ENCODE measurements around the gene MIA2.
"Not testable (repeated sequence)": the region's sequence is repeated elsewhere in the genome, so short reads cannot be mapped to it uniquely, and the experiment has no call there.

MIA2 gene

GRCh38 chr14:39360316-39360715 lies 126.6 kb downstream of the MIA2 start:
- H3K4me3 ChIP-seq (IDR thresholded peaks at IDR 0.05; ENCODE audit: insufficient read depth, low read depth, low read length) = no peak overlapping the region
- H3K27me3 ChIP-seq (ENCODE audit: insufficient read depth, low read depth) = no peaks in the 10 kb centered on the region
- H3K79me2 ChIP-seq (ENCODE audit: insufficient read depth, low read depth) = no peaks in the 10 kb centered on the region
- no peak overlapping the region for H3K9ac ChIP-seq
- H2AFZ ChIP-seq (ENCODE audit: low read depth) = no peak overlapping the region
- no peak for TF ChIP-seq CTCF (conservative IDR thresholded peaks at IDR 0.05; ENCODE audit: low read depth, low read length)
- no peaks in the 10 kb centered on the region for H3K4me1 ChIP-seq (ENCODE audit: low read depth, poor library complexity, severe bottlenecking)
- H4K20me1 ChIP-seq (ENCODE audit: insufficient read depth) = no peaks in the 10 kb centered on the region
- no peaks in the 10 kb centered on the region for H3K36me3 ChIP-seq (ENCODE audit: insufficient read depth)
- H3K27ac ChIP-seq = no peak overlapping the region
- no peak overlapping the region for H3K4me2 ChIP-seq

- H3K79me2 ChIP-seq (ENCODE audit: insufficient read depth, low read depth); H3K27me3 ChIP-seq (ENCODE audit: insufficient read depth, low read depth); H3K27ac ChIP-seq: not testable (repeated sequence)
Observed at GRCh38 chr14:39361556-39361955, 127.8 kb downstream of the MIA2 start.

GRCh38 chr14:39364509-39364908 lies 130.8 kb downstream of the MIA2 start:
- H2AFZ ChIP-seq (ENCODE audit: low read depth) = no peak overlapping the region
- H3K4me2 ChIP-seq = no peak overlapping the region
- no peak overlapping the region for H3K9ac ChIP-seq
- H3K4me3 ChIP-seq (IDR thresholded peaks at IDR 0.05; ENCODE audit: insufficient read depth, low read depth, low read length) = no peak overlapping the region
- no peak overlapping the region for H3K27ac ChIP-seq
- no peaks in the 10 kb centered on the region for H3K4me1 ChIP-seq (ENCODE audit: low read depth, poor library complexity, severe bottlenecking)
- H4K20me1 ChIP-seq (ENCODE audit: insufficient read depth) = no peaks in the 10 kb centered on the region
- TF ChIP-seq CTCF (conservative IDR thresholded peaks at IDR 0.05; ENCODE audit: low read depth, low read length) = no peak
- no peaks in the 10 kb centered on the region for H3K79me2 ChIP-seq (ENCODE audit: insufficient read depth, low read depth)
- H3K27me3 ChIP-seq (ENCODE audit: insufficient read depth, low read depth) = no peaks in the 10 kb centered on the region
- no peaks in the 10 kb centered on the region for H3K36me3 ChIP-seq (ENCODE audit: insufficient read depth)

More at GRCh38 chr14:39361556-39361955, 127.8 kb downstream of the MIA2 start:
- H4K20me1 ChIP-seq (ENCODE audit: insufficient read depth); H3K4me2 ChIP-seq; H3K4me3 ChIP-seq (IDR thresholded peaks at IDR 0.05; ENCODE audit: insufficient read depth, low read depth, low read length); H3K4me1 ChIP-seq (ENCODE audit: low read depth, poor library complexity, severe bottlenecking); H3K36me3 ChIP-seq (ENCODE audit: insufficient read depth); H2AFZ ChIP-seq (ENCODE audit: low read depth); H3K9ac ChIP-seq: not testable (repeated sequence)

- Histone ChIP-seq H3K79me2 (ENCODE audit: insufficient read depth, low read depth) (no peaks in the 10 kb centered on the region), H3K9ac (no peak overlapping the region), H3K36me3 (ENCODE audit: insufficient read depth) (no peaks in the 10 kb centered on the region), H3K27me3 (ENCODE audit: insufficient read depth, low read depth) (no peaks in the 10 kb centered on the region), H3K4me3 (IDR thresholded peaks at IDR 0.05; ENCODE audit: insufficient read depth, low read depth, low read length) (no peak overlapping the region), H2AFZ (ENCODE audit: low read depth) (no peak overlapping the region), H3K27ac (no peak overlapping the region), H4K20me1 (ENCODE audit: insufficient read depth) (no peaks in the 10 kb centered on the region), H3K4me2 (no peak overlapping the region), H3K4me1 (ENCODE audit: low read depth, poor library complexity, severe bottlenecking) (no peaks in the 10 kb centered on the region)
- no peak for TF ChIP-seq CTCF (conservative IDR thresholded peaks at IDR 0.05; ENCODE audit: low read depth, low read length)
Observed at GRCh38 chr14:39365354-39365753, 131.6 kb downstream of the MIA2 start.

- Histone ChIP-seq H3K4me3 (IDR thresholded peaks at IDR 0.05; ENCODE audit: insufficient read depth, low read depth, low read length) (no peak overlapping the region), H3K4me1 (ENCODE audit: low read depth, poor library complexity, severe bottlenecking) (no peaks in the 10 kb centered on the region), H2AFZ (ENCODE audit: low read depth) (no peak overlapping the region), H3K27ac (no peak overlapping the region), H3K27me3 (ENCODE audit: insufficient read depth, low read depth) (no peaks in the 10 kb centered on the region), H3K4me2 (no peak overlapping the region), H3K9ac (no peak overlapping the region), H4K20me1 (ENCODE audit: insufficient read depth) (no peaks in the 10 kb centered on the region), H3K36me3 (ENCODE audit: insufficient read depth) (no peaks in the 10 kb centered on the region), H3K79me2 (ENCODE audit: insufficient read depth, low read depth) (no peaks in the 10 kb centered on the region)
- TF ChIP-seq CTCF (conservative IDR thresholded peaks at IDR 0.05; ENCODE audit: low read depth, low read length) = no peak
Observed at GRCh38 chr14:39366460-39367386, 133.0 kb downstream of the MIA2 start.
